Stimulated activated CD4-positive, alpha-beta T cell treated with anti-CD3 and anti-CD28 coated beads, Interleukin-12 subunit alpha, Interleukin-12 subunit beta, amount 100 ng/mL, for 24 hours (primary cell): ENCODE results near the gene TIMM17B.
"Not testable (repeated sequence)": the region's sequence is repeated elsewhere in the genome, so short reads cannot be mapped to it uniquely, and the experiment has no call there.

Source experiments
- DNase-seq, 2 experiments: peaks; one replicate each; pipeline ENCODE4 v3.0.0-alpha.2; 2020; ENCODE audit warnings: low read depth in 2 of 2

Gene TIMM17B

DNA sequence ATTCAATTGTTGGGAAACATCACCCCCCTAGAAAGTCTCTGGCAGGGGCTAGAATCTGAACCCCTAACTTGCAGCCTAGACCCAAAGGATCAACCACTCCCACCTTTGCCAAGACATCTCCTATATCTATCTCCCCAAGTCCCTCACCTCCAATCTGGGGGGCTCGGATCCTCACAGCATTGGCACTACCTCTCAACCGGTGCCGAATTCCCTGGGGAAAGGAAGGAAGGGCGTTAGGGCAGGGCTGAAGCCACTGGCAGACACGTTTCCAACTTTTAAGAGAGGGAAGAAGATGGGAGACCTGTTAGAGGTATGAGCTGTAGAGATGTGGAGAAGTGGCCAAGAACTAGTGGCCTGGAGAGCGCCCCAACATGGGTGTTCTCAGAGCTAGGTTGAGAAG lies 2.7 kb downstream of the TIMM17B start:
- DNase-seq = no peak

DNA sequence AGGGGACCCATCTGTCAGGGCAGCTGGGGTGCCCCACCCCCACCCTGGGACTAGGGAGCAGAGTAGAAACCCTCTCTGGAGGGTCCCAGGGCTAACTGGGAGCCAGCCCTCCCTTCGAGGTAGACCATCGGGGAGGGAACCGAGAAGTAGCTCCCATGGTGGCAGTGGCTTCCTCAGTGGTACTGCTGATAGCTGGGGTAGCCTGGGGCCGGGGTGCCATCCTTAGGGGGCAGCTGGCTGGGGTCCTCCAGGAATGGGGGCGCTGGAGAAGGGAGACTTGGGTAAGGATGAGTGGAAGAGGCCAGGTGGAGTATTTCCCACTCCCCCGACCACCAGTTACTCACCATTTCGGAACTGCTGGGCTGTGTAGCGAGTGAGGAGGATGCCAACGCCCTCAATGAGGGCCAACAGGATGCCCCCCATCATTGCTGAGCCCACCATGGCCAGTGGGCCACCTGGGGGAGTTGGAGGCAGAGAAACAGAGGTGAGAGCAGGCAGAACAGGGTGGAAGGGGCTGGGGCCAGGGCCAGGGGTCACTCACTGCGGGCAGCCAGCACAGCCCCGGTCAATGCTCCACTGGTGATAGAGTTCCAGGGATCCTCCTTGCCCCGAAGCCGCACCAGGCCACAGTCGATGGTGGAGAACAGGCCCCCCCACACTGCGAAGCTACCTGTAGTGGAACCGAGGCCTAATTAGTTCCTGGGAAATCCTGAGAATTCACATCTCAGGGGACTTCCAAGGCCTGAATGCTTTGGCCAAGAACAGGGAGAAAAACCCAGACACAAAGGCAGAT lies 3.8 kb downstream of the TIMM17B start:
- DNase-seq = no peak

DNA sequence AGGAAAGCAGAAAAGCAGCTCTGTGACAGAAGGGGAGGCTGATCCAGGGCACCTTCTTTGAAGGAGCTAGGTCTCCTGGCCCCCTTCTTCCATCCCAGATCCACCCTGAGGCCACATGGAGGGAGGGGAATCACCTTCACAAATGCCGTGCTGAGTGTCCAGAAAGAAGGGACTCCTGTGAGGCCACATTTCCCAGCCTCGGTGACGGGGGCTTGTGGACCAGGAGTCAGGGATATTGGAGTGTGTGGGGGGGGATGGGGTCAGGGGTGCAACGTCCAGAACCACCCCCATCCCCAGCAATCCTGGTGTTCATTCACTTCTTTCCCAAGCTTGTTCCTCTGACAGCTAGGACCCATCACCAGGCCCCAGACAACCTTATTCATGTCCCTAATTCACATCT lies 4.7 kb downstream of the TIMM17B start:
- DNase-seq = no peak

DNA sequence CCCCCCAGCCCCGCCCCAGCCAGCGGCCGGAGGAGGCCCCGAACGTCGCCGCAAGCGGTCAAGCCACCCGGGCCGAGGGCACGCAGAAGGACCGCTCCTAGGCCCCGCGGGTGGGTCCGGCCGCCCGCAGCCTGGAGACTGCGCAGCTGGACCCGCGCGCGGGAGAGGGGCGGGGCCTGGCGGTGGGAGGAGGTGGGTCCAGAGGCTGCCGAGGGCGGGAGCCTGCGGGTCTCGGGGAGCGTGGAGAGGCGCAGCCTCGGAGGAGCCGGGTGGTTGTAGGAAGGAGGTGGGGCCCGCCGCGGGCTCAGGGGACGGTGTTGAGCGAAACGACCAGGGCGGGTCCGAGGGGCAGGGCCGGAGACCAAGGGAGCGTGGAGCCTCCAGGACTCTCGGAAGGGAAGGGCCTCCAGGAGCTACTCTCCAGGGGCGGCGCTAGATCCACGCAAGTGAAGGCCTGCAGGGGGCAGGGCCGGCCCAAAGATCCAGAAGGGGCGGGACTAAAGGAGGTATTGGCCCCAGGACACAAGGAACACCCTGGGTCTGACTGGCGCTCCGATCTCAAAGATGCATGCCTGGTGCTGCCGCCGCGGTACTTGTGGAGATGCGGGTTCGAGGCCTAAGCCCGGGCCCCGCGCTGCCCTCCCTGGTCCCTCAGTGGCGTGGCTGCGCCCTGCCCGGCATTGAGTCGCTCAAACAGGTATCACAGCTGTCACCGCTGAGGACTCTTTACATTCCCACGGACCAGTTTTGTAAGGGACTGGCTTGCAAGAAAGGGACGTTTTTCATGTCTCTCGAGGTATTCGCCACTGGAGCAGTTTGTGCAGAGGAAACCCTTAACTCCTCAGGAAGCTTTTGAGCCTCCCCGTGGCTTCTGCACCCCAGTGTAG lies 5.9 kb downstream of the TIMM17B start:
- DNase-seq = peak; percentile 52 to 69

DNA sequence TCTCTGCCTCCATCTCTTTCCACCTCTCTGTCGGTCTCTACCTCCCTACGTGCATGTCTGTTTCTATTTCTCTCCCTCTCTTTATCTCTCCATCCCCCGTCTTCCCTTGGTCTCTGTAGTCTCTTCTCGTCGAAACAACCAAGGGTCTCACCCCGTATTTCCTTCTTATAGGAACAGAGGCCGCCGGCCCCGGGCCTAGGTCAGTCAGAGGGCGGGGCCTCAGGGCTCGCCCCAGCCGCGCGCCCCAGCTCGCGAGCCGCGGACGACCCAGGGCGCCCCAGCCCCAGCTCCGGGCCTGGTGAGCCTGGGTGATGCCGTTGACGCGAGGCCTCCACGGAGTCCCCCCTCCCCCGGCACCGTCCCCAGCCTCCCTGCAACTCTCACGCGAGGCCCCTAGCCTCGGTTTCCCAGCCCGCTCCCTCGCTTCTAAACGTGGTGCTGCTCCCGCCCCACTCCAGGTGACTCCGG lies 6.6 kb downstream of the TIMM17B start:
- no peak for DNase-seq

DNA sequence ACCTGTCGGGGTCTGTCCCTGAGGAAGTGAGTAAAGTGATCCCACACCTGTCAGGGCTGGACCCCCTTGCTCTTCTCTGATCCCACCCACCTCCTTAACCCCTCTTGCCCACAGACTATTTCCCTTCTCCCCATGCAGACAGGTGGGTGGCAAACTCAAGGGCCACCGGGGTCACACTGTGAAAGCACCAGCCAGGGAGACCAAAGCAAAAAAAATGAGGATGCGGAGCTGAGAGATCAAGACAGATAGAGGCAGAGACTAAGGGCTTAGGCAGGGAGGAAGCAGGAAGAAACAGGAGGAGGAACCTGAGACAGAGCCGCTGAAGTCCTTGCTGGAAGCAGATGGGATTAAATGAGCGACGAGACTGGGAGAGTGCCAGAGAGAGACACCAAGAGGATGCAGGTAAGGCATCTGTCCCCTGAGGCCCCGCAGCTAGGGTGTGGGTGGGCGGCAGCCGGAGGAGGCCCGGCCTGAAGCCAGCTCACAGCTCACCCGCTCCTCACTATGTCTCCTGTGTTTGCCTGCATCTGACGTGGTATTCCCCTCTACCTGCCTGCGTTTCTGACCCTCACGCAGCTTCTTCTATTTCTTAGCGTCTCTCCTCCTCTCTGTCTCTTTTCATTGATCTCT lies 7.2 kb downstream of the TIMM17B start:
- no peak for DNase-seq

DNA sequence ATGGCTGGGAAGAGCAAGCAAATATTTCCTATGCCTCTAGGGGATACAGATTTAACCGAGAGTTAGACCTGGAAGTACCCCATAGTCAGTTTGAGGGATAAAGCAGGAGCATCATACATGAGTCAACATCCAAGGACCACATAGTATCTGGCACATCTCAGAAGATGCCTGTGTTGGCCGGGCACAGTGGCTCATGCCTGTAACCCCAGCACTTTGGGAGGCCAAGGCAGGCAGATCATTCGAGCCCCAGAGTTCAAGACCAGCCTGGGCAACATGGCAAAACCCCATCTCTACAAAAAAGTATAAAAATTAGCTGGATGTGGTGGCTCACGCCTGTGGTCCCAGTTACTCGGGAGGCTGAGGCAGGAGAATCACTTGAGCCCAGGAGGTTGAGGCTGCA lies 11.0 kb downstream of the TIMM17B start:
- not testable (repeated sequence) for DNase-seq

DNA sequence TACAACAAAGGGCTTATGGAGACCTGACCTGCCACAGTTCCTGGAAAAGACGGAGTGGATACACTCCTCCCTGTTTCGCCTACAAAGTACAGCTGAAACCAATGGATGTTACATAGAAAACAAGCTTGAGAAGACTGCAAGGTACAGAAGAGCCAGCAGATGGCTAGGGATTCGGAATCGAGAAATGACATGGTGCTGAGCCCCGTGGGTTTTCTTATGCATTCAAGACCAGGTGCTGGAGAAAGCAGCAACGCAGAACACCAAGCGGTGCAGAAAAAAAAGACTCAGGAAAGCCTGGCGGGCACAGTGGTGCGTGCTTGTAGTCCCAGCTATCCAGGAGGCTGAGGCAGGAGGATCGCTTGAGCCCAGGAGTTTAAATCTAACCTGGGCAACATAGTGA lies 13.8 kb downstream of the TIMM17B start:
- no peak for DNase-seq

DNA sequence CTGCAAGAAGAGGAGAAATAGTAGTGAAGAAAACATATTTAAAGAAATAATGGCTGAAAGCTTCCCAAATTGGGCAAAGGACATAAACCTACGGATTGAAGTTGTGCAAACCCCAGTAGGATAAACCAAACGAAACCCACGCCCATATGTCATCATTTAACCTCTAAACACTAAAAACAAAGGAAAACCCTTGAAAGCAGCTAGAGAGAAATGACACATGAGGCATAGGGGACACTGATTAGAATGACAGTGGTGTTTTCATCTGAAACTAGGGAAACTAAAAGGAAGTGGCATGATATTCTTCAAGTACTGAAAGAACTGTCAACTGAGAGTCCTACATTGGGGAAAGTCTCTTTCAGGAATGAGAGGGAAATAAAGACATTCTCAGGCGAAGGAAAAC lies 20.6 kb downstream of the TIMM17B start:
- DNase-seq = not testable (repeated sequence)

DNA sequence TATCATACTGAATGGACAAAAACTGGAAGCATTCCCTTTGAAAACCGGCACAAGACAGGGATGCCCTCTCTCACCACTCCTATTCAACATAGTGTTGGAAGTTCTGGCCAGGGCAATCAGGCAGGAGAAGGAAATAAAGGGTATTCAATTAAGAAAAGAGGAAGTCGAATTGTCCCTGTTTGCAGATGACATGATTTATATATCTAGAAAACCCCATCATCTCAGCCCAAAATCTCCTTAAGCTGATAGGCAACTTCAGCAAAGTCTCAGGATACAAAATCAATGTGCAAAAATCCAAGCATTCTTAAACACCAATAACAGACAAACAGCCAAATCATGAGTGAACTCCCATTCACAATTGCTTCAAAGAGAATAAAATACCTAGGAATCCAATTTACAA lies 25.6 kb downstream of the TIMM17B start:
- not testable (repeated sequence) for DNase-seq

DNA sequence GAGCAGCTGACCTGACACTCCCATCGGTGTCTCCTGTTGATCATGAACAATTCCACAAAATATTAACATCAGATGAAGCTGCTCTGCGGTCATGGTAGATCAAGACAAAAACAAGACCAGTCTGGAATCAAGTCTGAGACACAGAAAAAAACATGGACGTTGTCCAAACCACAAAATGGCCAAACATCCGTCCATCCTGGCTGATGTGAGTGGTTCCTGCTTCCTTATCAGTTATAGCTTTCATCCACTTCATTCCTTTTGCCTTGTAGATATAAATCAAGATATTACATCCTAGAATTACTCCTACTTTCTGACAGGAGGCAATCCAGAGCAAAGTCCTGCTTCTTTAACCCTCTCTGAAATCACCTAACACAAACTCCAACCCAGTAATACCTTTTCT lies 33.4 kb downstream of the TIMM17B start:
- no peak for DNase-seq

DNA sequence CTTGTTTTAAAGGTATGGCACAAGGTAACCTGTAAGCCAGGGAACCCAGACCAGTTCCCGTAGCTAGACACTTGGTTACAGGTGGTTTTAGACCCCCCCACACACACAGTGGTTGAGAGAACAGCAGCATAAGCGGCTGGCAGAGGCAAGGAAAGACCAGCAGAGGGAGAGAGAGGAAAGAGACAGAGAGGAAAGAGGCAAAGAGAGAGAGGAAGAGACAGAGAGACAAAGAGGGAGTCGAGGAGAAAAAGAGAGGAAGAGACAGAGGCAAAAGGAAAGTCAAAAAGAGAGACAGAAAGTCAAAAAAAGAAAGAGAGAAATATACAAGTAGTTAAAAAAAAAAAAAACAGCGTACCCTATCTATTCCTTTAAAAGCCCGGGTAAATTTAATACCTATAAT lies 42.7 kb downstream of the TIMM17B start:
- no peak for DNase-seq

DNA sequence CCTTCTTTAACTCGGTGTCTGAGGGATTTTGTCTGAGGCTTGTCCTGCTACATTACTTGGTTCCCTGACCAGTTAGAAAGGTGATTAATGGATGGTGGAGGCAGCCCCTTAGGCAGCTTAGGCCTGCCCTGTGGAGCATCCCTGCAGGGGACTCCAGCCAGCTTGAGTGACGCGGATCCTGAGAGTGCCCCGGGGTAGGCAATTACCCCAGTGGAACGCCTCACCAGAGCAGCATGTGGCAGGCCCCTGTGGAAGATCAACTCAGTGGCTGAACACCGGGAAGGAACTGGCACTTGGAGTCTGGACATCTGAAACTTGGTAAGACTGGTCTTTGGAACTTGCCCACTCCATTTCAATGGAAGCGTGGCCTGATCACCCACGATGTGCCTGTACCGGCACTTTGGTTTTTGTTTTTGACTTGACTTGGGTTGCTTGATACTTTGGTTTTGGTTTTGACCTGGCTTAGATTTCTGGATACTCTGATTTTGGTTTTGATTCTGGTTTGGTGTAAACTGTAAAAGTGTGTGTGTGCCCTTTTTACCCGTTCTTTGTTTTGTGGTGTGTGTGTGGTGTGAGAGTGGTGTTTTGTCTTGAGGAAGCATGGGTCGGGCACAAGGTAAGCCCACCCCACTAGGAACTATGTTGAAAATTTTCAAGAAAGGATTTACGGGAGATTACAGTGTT lies 43.3 kb downstream of the TIMM17B start:
- not testable (repeated sequence) for DNase-seq

DNA sequence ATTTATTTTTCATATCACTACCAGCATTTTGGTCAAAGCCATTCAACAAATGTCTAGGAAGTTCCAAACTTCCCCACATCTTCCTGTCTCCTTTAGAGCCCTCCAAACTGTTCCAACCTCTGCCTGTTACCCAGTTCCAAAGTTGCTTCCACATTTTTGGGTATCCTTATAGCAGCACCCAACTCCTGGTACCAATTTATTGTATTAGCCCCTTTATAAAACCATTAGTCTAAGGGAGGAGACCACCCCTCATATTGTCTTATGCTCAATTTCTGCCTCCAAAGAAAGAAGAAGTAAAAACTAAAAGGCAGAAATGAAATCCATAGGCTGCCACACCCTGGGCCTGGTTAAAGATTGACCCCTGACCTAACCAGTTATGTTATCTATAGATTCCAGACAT lies 44.1 kb downstream of the TIMM17B start:
- not testable (repeated sequence) for DNase-seq

DNA sequence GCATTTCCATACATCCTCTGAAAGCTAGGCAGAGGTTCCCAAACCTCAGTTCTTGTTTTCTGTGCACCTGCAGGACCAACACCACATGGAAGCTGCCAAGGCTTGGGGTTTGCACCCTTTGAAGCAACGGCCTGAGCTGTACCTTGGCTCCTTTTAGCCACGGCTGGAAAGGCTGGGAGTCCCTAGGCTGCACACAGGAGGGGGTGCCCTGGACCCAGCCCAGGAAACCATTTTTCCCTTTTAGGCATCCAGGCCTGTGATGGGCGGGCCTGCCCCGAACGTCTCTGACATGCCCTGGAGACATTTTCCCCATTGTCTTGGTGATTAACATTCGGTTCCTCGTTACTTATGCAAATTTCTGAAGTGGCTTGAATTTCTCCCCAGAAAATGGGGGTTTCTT lies 44.7 kb downstream of the TIMM17B start:
- no peak for DNase-seq

DNA sequence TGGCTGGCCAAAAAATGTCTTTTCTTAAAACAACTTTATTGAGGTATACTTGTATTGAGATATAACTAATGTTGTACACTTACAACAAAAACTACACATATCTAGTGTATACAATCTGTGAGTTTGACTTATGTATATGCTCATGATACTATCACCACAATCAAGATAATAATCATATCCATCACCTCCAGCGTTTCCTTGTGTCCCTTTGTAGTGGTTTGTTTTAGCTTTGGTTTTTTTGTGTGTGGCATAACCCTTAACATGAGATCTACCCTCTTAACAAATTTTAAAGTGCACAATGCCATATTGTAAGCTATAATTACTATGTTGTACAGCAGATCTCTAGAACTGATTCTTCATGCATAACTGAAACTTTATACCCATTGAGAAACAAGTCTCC lies 48.7 kb downstream of the TIMM17B start:
- DNase-seq = no peak
